HG03103 (cell line): ENCODE data around the gene PTRH2.
"Not testable (repeated sequence)": the region's sequence is repeated elsewhere in the genome, so short reads cannot be mapped to it uniquely, and the experiment has no call there.

Experiments
- ATAC-seq: cut with Tn5 transposase; IDR thresholded peaks from one replicate; pipeline ENCODE4 v1.9.1; 2021; ENCODE audit warnings: low read depth; ENCODE audit not compliant: unreplicated experiment

The PTRH2 gene

DNA sequence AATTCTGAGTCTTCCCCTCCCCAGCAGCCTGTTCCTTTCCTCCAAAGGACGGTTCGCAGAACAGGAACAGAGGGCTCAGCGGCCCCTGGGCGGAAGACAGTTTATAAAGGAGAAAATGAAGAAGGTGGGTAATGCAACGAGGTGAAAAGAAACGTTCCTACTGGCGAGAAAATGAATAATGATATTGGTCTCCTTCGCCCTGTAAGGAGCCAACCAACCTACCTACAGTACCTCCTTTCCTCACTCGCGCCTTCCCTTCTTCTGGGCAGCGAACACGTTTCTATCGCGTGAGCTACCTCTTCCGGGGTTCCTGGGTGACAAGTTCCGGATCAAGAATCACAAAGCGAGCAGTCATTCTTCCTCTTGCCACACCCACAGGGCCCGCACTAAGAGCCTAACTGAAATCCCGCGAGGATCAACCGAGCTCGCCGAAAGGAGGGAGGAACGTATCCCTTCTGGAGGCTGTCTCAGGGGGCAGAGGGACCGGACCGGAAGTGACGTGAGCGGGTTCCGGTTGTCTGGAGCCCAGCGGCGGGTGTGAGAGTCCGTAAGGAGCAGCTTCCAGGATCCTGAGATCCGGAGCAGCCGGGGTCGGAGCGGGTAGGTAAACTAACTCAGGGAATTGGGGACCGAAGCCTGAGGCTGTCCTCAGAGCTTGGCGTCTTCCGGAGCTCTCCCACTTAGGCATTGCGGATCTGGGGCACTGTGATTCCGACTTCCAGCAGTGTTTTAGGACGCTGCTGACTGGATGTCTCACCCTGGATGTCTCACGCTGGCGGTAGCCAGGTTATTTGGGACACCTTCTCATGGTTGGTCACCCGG is at the start of gene PTRH2, which contains the start of gene VMP1:
Gene PTRH2 (minus strand): TSS at position 282 of the 822 bp plus-strand sequence. CDS start 9,452 bp downstream, outside the sequence.
Gene VMP1 (plus strand): TSS at position 506 of the 822 bp plus-strand sequence. CDS start 23,793 bp downstream, outside the sequence.
- ATAC-seq, result peak; percentile 94

DNA sequence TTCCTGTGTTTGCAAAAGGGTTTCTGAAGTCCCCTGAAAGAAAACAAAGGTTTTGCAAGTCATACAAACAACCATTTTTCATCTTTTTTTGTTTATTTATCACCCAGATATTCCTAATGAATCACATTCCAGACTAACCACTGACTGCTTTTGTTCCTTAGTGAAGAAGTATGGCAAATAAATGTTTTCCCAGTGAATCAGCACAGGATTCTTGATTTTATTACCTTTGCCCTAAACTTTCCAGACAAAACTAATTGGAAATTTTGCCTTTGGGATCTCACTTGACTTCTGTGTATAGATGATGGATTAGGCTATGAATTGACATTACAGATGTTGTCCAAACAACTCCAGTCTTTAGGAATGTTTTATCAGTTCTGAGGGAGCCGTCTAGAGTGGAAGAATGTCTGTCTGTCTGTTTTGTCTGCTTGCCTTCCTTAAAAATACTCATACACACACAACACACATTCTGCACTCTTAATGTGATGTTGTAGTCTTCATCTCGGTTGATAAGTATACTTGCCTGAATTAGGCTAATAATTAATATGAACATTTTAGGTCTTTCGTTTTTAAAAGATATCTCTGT is 49.1 kb upstream of the PTRH2 start:
- ATAC-seq, result no peak

DNA sequence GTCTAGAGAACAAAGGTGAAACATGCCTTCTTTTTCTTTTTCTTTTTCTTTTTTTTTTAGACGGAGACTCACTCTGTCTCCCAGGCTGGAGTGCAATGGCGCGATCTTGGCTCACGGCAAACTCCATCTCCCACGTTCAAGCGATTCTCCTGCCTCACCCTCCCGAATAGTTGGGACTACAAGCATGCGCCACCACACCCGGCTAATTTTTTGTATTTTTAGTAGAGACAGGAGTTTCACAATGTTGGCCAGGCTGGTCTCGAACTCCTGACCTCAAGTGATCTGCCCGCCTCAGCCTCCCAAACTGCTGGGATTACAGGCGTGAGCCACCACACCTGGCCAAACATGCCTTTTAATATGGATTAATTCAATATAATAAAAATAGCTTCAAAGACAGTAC is 47.8 kb upstream of the PTRH2 start:
- not testable (repeated sequence) for ATAC-seq

DNA sequence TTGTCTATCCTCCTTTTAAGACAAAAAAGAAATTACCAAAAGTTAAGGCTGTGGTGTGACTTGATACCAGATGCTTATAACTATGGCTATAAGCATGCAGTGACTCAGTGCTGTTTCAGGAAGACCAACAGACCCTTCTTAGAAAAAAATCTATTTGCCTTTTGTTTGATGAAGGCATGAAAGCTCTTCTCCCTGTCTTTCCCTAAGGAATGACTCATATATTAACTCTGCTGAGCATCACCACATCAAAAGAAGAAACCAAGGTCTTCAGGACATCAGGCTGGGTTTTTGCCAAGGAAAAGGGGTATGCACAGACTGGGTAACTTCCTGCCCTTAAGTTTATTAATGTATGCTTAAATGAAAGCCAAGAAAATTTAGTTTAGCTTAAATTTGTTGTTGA is 47.3 kb upstream of the PTRH2 start:
- ATAC-seq, result no peak

DNA sequence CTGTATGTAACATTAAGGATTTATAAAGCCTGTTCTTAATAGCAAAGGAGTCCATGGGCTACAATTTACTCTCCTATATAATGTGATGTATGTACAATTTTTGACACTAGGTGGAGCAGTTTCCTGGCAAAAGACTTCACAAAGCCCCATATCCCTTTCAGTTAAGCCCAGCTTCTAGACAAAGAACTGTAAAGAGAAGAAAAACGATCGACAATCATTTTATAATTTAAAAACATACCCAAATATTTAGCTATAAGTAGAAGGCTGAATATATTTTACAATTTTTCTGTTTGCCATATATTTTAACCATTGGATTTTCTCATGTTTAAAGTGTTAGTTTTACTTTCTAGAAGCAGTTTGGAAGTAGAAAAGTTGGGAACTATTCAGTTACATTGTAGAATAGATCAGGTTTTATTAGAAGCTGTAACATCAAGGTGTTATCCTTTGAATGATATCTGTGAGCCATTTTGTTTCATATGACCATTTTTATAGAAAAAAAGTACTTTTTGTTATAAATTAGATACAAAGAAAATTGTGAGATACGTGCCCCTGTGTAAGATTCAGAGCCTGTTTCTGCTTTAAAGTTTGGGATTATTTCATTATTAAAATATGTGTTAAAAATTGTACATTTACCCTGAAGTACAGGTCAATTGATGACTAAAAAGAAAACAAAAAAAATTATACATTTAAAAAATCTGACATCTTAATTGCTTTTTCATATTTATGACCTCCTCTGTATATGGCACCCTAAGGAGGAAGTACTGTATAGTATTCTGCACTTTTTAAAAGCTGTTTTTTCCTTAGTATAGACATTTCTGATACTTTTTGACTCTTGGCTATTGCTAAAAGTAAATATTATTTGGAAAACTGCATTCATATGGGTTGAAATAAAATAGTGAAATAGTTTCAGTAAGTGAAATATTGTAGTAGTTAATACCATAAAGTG is 46.6 kb upstream of the PTRH2 start:
- ATAC-seq, result no peak

DNA sequence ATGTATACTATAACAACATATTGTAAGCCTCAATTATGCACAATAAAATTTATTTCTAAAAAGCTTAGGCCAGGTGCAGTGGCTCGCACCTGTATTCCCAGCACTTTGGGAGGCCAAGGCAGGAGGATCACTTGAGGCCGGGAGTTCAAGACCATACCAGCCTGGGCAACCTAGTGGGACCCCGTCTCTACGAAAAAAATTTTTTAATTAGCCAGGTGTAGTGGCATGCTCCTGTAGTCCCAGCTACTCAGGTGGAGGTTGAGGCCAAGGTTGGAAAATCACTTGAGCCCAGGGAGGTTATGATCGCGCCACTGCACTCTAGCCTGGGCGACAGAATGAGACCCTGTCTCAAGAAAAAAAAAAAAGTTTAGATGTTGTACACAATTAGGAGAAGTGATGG is 45.7 kb upstream of the PTRH2 start:
- no peak for ATAC-seq

DNA sequence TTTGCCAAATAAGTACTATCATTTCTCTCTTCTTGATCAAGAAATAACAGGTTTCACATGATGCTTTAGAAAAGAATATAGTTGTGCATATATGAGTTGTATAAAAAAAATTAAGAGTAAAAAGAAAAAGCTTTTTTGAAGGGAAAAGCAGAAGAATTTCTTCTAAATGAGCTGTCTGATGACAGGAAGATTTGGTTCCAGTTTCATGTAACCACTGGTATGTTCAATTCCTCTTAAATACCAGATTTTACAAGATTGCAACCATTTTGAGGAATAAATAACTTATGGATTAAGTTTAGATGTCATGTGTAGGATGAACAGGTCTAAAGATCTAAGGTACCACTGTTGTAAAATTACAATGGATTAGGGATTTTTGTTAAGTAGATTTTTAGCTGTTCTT is 45.2 kb upstream of the PTRH2 start:
- ATAC-seq, result no peak

DNA sequence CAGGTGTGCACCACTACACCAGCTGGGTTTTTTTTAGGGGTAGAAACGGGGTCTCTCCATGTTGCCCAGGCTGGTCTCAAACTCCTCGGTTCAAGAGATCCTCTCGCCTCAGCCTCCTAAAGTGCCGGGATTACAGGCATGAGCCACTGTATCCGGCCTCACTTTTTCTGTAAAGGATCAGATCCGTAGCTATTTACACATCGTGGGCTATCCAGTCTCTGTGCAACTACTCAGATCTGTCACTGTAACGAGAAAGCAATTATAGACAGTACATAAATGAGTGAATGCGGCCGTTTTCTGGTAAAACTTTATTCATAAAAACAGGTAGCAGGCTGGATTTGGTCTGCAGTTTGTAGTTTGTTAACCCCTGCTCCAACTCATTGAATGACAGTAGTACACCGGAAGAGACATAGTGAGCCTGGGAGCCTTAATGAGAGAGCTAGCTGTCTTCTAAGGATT is 44.8 kb upstream of the PTRH2 start:
- no peak for ATAC-seq

DNA sequence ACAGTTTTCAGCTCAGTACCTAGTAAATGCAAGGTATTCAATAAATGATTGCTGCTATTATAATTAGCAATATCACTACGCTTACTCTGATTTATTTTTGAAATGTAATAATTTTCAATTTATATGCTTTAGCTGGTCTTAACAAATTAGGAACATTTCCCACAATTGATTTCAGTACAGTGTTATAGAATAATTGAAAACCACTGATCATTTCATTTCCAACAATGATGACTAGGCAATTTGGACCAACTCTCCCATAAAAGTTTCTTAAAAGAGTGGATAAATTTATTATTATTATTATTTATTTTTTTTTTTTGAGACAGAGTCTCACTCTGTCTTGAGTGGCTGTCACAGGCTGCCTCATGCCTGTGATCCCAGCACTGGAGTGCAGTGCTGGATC is 41.4 kb upstream of the PTRH2 start:
- ATAC-seq, result no peak

DNA sequence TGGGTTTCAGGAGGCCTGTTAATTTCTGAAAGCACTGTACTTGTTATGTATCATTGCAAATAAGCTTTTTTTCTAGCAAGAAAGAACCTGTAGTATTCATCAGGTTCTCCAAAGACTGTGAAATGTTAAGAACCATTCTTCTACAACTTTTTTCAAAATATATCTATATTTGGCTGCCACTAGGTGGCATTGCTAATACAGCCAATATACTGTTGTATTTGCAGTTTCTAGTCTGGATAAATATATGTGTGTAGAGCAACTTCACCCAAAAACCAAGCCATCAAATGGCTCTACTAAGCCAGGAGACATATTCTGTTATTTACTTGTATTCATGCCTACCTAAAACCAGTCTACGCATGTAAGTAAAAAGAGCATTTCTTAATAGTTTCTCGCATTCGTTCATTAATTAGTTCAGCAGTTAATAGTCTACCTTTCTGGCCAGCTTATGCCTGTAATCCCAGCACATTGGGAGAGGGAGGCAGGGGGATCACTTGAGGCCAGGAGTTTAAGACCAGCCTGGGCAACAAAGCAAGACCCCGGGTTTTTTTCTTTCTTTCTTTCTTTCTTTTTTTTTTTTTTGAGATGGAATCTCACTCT is 39.7 kb upstream of the PTRH2 start:
- no peak for ATAC-seq

DNA sequence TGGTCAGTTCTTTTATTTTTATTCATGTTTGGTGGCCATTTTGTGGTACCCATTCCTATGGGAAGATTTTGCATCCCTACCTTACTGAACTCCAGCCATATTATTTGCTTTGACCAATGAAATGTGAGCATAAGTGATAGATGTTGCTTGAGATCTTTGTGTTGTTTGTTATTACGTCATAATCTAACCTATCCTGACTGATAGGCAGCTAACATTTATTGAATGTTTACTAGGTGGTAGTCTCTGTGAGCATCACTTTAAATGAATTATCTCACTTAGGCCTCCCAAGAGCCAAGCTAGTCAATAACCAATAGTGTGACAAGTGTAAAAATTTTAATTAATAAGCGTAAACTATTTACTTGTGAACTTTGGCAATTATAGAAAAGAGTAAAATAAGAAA is 37.8 kb upstream of the PTRH2 start:
- ATAC-seq, result no peak

DNA sequence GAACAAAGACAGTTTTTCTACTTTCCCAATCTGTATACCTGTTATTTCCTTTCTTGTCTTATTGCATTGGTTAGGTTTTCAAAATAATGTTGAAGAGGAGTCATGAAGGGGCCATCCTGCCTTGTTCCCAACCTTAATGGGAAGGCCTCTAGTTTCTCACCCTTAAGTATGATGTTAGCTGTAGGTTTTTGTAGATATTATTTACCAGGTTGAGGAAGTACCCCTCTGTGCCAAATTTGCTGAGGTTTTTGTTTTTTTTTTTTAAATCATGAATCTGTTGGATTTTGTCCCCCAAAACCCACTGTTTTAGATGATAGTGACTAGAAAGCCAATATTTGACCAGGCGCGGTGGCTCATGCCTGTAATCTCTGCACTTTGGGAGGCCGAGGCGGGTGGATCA is 36.6 kb upstream of the PTRH2 start:
- no peak for ATAC-seq

DNA sequence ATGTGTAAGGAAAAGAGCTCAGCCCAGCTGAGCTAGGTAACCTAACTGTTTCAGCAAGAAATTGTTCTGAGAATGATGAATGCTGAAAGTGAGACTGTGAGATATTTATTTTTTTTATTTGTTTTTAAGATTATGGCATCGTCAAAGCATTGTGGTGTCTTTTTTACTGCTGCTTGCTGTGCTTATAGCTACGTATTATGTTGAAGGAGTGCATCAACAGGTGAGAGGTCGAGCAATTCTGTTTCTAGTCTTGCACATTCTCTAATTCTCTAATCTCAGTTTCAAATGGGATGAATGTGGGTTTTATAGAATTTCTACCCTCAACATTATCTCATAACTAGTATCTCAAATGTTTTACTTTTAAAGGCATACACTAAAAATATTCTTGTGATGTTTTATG is 30.1 kb upstream of the PTRH2 start:
- ATAC-seq, result no peak

DNA sequence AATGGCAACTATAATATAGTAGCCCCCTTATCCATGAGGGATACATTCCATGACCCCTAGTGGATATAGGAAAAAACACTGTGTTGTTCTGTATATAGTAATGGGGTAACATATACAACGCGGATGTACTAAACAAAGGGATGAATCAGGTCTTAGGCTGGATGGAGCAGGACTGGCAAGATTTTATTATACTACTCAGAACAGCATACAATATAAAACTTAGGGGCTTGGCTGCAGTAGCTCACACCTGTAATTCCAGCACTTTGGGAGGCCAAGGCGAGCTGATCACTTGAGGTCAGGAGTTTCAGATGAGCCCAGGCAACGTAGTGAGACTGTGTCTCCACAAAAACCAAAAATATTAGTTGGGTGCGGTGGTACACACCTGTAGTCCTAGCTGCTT is 27.0 kb upstream of the PTRH2 start:
- no peak for ATAC-seq

DNA sequence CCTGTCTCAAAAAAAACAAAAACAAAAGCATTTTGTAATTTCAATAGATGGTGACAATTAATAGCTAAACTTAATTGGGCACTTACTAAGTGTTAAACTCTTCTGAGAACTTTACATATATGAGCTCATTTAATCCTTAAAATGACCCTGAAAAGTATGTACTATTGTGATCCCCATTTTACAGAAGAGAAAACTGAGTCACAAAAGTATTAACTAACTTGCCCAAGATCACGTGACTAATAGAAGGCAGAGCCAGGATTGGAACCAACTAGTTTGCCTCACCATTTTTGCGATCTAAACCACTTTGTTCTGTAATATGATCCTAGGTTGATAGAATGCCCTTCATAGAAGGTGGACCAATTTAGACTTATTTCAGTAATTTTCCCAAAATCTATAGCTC is 26.5 kb upstream of the PTRH2 start:
- ATAC-seq, result no peak

DNA sequence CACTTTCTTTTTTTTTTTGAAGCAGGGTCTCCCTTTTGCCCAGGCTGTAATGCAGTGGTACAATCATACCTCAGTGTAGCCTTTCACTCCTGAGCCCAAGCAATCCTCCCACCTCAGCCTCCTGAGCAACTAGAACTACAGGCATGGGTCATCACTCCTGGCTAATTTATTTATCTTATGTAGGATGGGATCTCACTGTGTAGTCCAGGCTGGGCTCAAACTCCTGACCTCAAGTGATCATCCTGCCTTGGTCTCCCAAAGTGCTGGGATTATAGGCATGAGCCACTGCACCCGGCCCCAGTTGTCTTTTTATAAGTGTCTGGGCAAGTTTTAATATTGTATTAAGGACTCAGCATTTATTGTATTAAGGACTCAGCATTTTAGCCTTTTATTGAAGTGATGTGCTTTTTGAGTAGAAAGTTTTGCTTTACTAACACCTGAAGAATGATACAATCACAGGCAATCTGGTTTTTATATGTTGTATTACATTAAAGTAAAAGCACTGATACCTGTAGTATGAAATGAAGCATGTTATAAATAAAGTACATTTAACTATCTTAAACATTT is 23.1 kb upstream of the PTRH2 start:
- no peak for ATAC-seq

DNA sequence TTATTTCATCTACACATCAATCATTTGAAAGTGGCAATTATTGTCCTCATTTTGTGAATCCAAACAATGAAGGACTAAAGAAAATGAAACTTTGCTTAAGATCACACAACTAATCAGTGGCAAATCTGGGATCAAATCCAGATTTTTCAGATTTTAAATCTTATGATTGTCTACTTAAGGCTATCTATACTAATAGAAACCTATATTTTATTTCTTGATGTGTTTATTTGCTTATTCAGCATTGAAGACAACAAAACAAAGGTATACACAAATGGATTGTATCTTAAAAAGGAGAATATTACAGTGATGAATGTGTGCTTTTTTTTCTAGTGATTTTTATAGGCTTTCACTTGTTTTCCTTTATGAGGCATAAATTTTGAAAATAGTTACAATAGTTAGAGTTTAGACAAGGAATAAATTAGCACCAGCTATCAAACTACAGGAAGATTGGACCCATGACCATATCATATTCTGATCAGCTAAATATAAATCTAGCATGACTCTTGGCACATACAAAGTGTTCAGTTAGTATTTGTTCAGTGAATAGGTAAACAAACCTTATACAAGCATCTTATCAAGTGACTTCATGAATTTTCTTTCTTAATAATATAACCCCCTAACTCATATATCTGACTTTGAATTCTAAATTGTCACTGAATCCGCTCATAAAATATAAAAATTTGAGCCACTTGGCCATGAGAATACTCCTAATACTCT is 20.7 kb upstream of the PTRH2 start:
- no peak for ATAC-seq

DNA sequence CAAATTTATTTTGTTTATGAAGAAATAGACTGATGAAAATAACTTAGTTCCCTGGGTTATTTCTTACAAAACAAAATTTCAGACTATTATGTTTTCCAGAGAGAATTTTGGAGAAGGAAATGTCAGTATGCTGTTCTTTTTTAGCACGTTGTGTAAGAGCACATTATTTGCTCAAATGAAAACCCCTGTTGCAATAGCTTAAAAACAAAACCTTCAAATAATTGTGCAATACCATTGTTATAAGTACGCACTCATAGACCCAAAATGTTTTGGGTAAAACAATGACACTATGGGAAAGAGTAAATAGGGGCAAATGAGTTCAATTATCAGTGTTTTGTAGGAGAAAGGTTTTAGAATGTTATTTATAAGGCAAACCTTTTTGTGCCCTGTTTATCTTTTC is 18.5 kb upstream of the PTRH2 start:
- no peak for ATAC-seq

DNA sequence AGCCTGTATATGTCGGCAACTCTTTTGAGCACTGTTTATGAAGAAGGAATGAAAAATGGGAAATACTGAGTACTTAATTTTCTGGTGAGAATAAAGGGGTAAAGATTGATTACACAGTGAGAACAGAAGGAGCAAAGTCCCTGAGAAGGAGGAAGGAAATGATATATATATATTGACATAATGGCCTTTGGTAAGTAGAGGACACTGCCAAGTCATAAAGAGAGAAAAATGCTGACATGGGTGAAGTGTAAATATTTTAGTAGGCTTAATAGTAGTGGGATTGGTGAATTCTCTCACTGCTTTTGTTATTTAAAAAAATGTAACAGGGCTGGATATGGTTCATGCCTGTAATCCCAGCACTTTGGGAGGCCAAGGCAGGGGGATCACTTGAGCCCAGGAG is 16.4 kb upstream of the PTRH2 start:
- ATAC-seq, result no peak

DNA sequence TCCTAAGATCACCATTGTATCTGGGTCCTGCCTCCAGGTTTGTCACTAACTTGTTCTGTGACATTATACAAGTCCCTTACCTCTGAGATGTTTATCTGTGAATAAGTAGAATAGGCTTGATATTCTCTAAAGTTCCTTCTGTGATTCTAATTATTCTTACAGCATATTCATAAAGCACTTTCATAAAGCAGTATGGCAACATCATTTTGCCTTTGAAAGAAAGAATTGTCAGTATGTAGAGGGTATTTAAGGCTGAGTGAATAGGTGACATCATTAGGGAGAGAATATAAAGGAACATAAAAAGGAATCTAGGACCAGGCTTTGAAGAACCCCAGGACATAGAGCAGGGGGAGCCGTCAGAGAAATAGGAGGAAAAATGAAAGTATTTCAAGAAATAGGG is 15.8 kb upstream of the PTRH2 start:
- no peak for ATAC-seq
